H1 (cell line): ENCODE data around the gene CACNA1B. TPM values are rescaled to one million over a fixed set of nuclear protein-coding genes. Genes with fewer than 3 reads are reported as not detected.

Source experiments
- CHD1 ChIP-seq: IDR thresholded peaks from 2 replicates; pipeline ENCODE4 v1.6.1; 2012; ENCODE audit warnings: low read depth, low read length, improper control_type of control experiment
- KDM1A ChIP-seq: fragments of 200-600, 300-600 bp; sonication (generic); IDR thresholded peaks from 2 replicates; pipeline ENCODE4 v1.7.1; 2016; ENCODE audit warnings: mild to moderate bottlenecking, low read length, borderline replicate concordance
- RAD21 ChIP-seq, 2 experiments: IDR thresholded peaks in 1 of 2; conservative IDR thresholded peaks in 1 of 2; 2 replicates each; pipeline ENCODE4 v1.6.1; 2011; ENCODE audit warnings: low read depth in 2 of 2, low read length in 2 of 2, improper control_type of control experiment in 1 of 2, inconsistent platforms in 1 of 2, mild to moderate bottlenecking in 1 of 2, moderate library complexity in 1 of 2
- SP1 ChIP-seq: IDR thresholded peaks from 2 replicates; pipeline ENCODE4 v1.6.1; 2011; ENCODE audit warnings: low read depth, low read length
- polyA plus RNA-seq, 7 experiments: library from polyadenylated mRNA; depleted of rRNA in 3 of 7; stranded (reverse) in 5 of 7; unstranded in 2 of 7; fragments of >200 nt in 5 of 7; fragments of 200-250 nt in 2 of 7; gene quantifications; 1 replicate in 5 of 7; 2 replicates in 1 of 7; 4 replicates in 1 of 7; pipeline versions ENCODE4 v1.2.1 to v1.2.3, GENCODE V29; 2011 to 2013; ENCODE audit warnings: missing spikeins in 2 of 7, mixed read lengths in 2 of 7
- total RNA-seq: library from RNA; stranded (reverse); fragmentation: NEBNext Ultra II Directional; extraction: Animal tissue kit (Norgen Biotek cat#: 25700); gene quantifications from 2 replicates; pipeline ENCODE4 v1.2.1, GENCODE V29; 2021

The CACNA1B gene
- total and polyA plus RNA-seq, 2 of the 8 experiments (the other 6 are each of a cell fraction or from before 2014, with no cell fraction given) = 1.5 to 5.7 TPM

DNA sequence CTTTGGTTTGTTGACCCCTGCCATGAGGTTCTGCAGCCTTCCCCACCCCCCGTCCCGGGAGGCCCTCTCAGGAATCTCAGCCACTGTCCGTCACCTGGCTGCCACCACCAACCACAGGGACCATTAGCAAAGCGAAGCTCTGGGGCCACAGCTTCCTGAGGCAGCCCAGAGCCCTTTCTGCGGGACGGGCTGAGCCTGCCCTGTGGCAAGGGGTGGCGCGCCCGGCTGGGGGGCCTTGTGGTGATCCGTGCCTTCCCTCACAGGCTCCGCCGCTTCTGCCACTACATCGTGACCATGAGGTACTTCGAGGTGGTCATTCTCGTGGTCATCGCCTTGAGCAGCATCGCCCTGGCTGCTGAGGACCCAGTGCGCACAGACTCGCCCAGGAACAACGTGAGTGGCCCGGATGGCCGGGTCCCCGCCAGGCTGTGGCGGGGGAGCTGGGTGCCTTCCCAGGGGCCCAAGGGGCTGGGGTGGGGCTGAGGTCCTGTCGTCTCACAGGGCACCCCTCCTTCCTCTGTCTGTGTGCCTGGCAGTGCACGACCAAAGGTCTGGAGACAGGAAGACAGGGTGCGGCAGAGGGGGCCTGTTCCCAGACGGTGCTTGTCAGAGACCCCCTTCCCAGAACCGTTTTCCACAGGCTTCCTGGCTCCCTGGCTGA is 169.2 kb downstream of the CACNA1B start (continued):
- TF ChIP-seq KDM1A = no peak
- no peak for TF ChIP-seq CHD1
- no peak for TF ChIP-seq SP1
- no peak for TF ChIP-seq RAD21 (IDR thresholded peaks at IDR 0.05 in 1 of 2, conservative IDR thresholded peaks at IDR 0.05 in 1 of 2; ENCODE audit: low read depth in 2 of 2, low read length in 2 of 2)
